OCI-LY1 (cell line): ENCODE measurements around the gene ADAM19.

Experiments
- EZH2 ChIP-seq: fragments of 200-600 bp; sonication (generic), shearing (Covaris generic); IDR thresholded peaks from 2 replicates; pipeline ENCODE4 v1.8.0; 2017; ENCODE audit warnings: borderline replicate concordance, mixed run types, mild to moderate bottlenecking, antibody characterized with exemption, low read length, moderate library complexity, mixed read lengths
- TF ChIP-seq, protein P1 (sequence below): fragments of 200-600 bp; sonication (generic), shearing (Covaris generic); IDR thresholded peaks from 2 replicates; pipeline ENCODE4 v1.5.1; 2017; ENCODE audit warnings: mild to moderate bottlenecking, antibody characterized with exemption, low read length, moderate library complexity, mixed read lengths

DNA sequence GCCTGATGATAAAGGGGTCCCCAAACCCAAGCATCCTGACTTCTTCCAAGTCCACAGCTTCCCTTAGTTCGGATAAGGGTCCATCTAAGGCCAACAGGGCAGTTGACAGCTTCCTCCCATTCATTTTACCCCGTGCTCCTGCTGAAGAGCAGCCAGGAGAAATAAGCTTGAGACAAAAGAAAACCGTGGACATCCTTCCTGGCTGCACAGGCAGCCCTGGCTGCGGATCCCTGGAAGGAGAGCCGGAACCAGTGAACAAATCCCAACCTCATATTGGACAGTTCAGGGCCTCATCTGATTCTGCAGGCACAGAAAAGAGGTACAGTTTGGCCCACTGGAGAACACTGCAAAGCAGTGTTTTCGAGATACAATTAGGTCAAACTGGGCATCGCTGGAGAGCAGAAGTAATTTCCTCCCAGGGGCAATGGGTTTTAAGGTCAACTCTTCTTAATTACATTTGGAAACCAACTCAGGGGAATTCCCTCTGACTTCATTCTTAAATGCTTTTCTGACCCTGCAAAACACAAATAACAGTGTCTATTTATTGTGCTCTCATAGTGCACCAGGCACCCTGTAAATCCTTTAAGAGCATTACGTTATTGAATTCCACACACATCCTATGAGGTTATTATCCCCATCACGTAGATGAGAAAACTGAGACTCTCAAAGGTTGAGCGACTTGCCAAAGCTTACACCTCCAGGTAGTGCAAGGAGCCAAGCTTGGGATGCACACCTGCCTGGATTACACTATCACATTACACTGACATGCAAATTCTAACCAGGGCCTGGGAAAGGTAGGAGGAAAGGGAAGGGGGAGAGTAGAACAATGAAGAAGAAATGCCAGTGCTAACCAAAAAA lies 21.2 kb downstream of the ADAM19 start:
- no peak for TF ChIP-seq EZH2
- TF ChIP-seq, protein P1, sequence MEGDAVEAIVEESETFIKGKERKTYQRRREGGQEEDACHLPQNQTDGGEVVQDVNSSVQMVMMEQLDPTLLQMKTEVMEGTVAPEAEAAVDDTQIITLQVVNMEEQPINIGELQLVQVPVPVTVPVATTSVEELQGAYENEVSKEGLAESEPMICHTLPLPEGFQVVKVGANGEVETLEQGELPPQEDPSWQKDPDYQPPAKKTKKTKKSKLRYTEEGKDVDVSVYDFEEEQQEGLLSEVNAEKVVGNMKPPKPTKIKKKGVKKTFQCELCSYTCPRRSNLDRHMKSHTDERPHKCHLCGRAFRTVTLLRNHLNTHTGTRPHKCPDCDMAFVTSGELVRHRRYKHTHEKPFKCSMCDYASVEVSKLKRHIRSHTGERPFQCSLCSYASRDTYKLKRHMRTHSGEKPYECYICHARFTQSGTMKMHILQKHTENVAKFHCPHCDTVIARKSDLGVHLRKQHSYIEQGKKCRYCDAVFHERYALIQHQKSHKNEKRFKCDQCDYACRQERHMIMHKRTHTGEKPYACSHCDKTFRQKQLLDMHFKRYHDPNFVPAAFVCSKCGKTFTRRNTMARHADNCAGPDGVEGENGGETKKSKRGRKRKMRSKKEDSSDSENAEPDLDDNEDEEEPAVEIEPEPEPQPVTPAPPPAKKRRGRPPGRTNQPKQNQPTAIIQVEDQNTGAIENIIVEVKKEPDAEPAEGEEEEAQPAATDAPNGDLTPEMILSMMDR = no peak
